Measurements from ENCODE around the gene PLA2G4F.

PLA2G4F gene

DNA sequence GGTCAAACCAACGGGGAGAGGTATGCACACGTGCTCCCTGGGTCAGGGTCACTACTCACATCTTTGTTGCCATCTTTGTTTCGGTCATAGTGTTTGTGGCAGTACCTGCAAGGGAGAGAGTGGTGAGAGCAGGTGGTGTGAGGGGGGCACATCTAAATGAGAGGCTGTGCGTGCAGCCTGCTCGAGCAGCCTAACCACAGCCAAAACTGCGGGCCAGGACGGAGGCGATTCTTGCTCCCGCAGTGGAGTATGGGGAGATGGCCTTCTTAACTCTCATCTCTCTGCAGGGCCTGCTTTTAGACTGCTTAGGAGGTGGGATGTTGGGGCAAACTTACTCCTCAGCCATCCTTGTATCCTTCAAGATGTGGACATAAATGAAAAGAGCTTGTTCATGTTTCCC lies 6.9 kb upstream of the PLA2G4F start:
- no peak overlapping the region for H2AK5ac ChIP-seq (ENCODE audit: low read length)
- H3K4me1 ChIP-seq (ENCODE audit: control insufficient read depth, low read depth, low read length): no peaks in the 10 kb centered on the region
- H3K4me3 ChIP-seq (ENCODE audit: low read length): no peak overlapping the region
- H3K79me1 ChIP-seq (ENCODE audit: low read length): no peaks in the 10 kb centered on the region
- H3K23ac ChIP-seq (ENCODE audit: low read length): no peak overlapping the region
- H3K27me3 ChIP-seq (ENCODE audit: insufficient read depth, low read length, poor library complexity): no peaks in the 10 kb centered on the region
- H3K27ac ChIP-seq (ENCODE audit: low read depth, low read length): no peak overlapping the region
- H3K4me2 ChIP-seq (ENCODE audit: low read length): no peak overlapping the region
- H3K36me3 ChIP-seq (ENCODE audit: control insufficient read depth, insufficient read depth, low read length): peaks cover 22% of the 10 kb centered on the region
- no peak overlapping the region for H3K9ac ChIP-seq (ENCODE audit: low read length)
- whole genome bisulfite sequencing (ENCODE audit: extremely low coverage, insufficient coverage, low lambda C conversion rate): no CpG with 5 or more reads among the region's 9 CpGs
- H4K8ac ChIP-seq (ENCODE audit: low read depth, low read length): no peak overlapping the region
- no peak overlapping the region for H2BK15ac ChIP-seq (replicated peaks; ENCODE audit: low read depth)
- no peak for DNase-seq
- no peak overlapping the region for H2BK5ac ChIP-seq (ENCODE audit: low read length)
- no peak overlapping the region for H2BK120ac ChIP-seq (ENCODE audit: low read depth, low read length)
- H3K4ac ChIP-seq (ENCODE audit: low read depth, low read length): no peak overlapping the region
- H3K79me2 ChIP-seq (ENCODE audit: control insufficient read depth, insufficient read depth, low read length): no peaks in the 10 kb centered on the region
- H3K56ac ChIP-seq (ENCODE audit: low read length): no peak overlapping the region
- no peak overlapping the region for H4K5ac ChIP-seq (ENCODE audit: low read length)
- no peak overlapping the region for H3K18ac ChIP-seq (ENCODE audit: low read length)

DNA sequence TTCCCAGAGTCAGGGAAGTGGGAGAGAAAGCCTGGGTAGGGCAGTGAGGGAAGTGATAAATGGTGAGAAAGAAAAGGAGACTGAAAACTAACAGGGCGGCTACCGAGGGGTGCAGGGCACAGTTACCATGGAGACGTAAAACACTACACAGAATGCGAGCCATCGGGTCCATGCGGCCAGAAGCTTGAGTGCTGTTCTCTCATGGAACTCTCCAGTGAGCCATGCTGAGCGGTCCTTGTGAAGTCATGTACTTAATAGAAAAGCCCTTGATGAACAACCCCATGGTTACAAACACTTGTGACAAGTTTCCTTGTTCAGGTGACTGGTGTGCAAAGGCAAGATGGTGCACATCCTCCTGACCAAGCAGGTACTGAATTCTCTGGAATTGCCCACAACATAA lies 3.7 kb upstream of the PLA2G4F start:
- Histone ChIP-seq H3K56ac (ENCODE audit: low read length) (no peak overlapping the region), H3K23ac (ENCODE audit: low read length) (no peak overlapping the region), H3K79me1 (ENCODE audit: low read length) (no peaks in the 10 kb centered on the region), H2AK5ac (ENCODE audit: low read length) (no peak overlapping the region), H3K4me1 (ENCODE audit: control insufficient read depth, low read depth, low read length) (no peaks in the 10 kb centered on the region), H3K79me2 (ENCODE audit: control insufficient read depth, insufficient read depth, low read length) (no peaks in the 10 kb centered on the region), H2BK15ac (replicated peaks; ENCODE audit: low read depth) (no peak overlapping the region), H4K8ac (ENCODE audit: low read depth, low read length) (no peak overlapping the region), H3K4me3 (ENCODE audit: low read length) (no peak overlapping the region), H2BK120ac (ENCODE audit: low read depth, low read length) (no peak overlapping the region), H2BK5ac (ENCODE audit: low read length) (no peak overlapping the region), H4K5ac (ENCODE audit: low read length) (no peak overlapping the region), H3K27me3 (ENCODE audit: insufficient read depth, low read length, poor library complexity) (no peaks in the 10 kb centered on the region), H3K4ac (ENCODE audit: low read depth, low read length) (no peak overlapping the region), H3K4me2 (ENCODE audit: low read length) (no peak overlapping the region), H3K27ac (ENCODE audit: low read depth, low read length) (no peak overlapping the region), H3K9ac (ENCODE audit: low read length) (no peak overlapping the region), H3K18ac (ENCODE audit: low read length) (no peak overlapping the region), H3K36me3 (ENCODE audit: control insufficient read depth, insufficient read depth, low read length) (peaks cover 11% of the 10 kb centered on the region)
- no CpG with 5 or more reads among the region's 7 CpGs for WGBS (ENCODE audit: extremely low coverage, insufficient coverage, low lambda C conversion rate)
- DNase-seq: no peak

DNA sequence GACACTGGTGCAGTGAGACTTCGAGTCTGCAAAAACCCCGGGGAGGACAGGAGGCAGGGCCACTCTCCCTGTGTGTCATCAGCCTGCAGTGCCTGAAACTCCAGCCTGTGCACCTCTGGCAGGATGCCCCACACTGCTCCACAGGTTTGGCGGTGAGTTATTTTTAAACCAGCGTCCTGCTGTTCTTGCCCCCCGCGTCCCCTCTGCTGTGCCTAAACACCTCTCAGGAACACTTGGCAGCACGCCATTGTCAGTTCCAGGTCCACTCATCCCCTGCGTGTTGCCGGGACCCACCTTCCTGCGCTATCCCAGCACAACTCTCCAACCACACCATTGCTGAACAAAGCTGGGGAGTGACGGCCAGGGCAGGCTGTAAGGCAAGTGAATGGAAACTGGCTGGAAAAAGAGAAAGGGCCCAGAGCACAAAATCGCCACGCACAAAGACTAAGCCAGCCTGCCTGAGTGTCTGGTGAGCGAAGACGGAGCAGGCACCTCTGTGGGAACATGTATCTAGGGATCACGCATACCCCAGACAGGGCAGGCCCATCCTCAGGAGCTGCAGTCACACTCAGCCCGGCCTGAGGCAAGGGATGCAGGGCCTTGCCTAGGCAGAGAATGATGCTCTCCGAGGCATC lies 3.1 kb upstream of the PLA2G4F start:
- Histone ChIP-seq H2BK120ac (ENCODE audit: low read depth, low read length) (no peak overlapping the region), H4K8ac (ENCODE audit: low read depth, low read length) (no peak overlapping the region), H3K4ac (ENCODE audit: low read depth, low read length) (no peak overlapping the region), H4K5ac (ENCODE audit: low read length) (no peak overlapping the region), H3K27ac (ENCODE audit: low read depth, low read length) (no peak overlapping the region), H3K56ac (ENCODE audit: low read length) (no peak overlapping the region), H3K27me3 (ENCODE audit: insufficient read depth, low read length, poor library complexity) (no peaks in the 10 kb centered on the region), H3K36me3 (ENCODE audit: control insufficient read depth, insufficient read depth, low read length) (peaks cover 11% of the 10 kb centered on the region), H3K4me2 (ENCODE audit: low read length) (no peak overlapping the region), H3K79me1 (ENCODE audit: low read length) (no peaks in the 10 kb centered on the region), H3K18ac (ENCODE audit: low read length) (no peak overlapping the region), H2BK5ac (ENCODE audit: low read length) (no peak overlapping the region), H3K23ac (ENCODE audit: low read length) (no peak overlapping the region), H3K79me2 (ENCODE audit: control insufficient read depth, insufficient read depth, low read length) (no peaks in the 10 kb centered on the region), H3K4me1 (ENCODE audit: control insufficient read depth, low read depth, low read length) (no peaks in the 10 kb centered on the region), H3K4me3 (ENCODE audit: low read length) (no peak overlapping the region), H2AK5ac (ENCODE audit: low read length) (no peak overlapping the region), H2BK15ac (replicated peaks; ENCODE audit: low read depth) (no peak overlapping the region), H3K9ac (ENCODE audit: low read length) (no peak overlapping the region)
- DNase-seq: no peak
- no CpG with 5 or more reads among the region's 18 CpGs for WGBS (ENCODE audit: extremely low coverage, insufficient coverage, low lambda C conversion rate)

GRCh38 chr15:42158941-42159340 lies 2.5 kb upstream of the PLA2G4F start:
- no peak for DNase-seq
- Histone ChIP-seq H3K4me1 (ENCODE audit: control insufficient read depth, low read depth, low read length) (no peaks in the 10 kb centered on the region), H3K4ac (ENCODE audit: low read depth, low read length) (no peak overlapping the region), H3K4me2 (ENCODE audit: low read length) (no peak overlapping the region), H3K56ac (ENCODE audit: low read length) (no peak overlapping the region), H4K8ac (ENCODE audit: low read depth, low read length) (no peak overlapping the region), H2BK15ac (replicated peaks; ENCODE audit: low read depth) (no peak overlapping the region), H4K5ac (ENCODE audit: low read length) (no peak overlapping the region), H3K27me3 (ENCODE audit: insufficient read depth, low read length, poor library complexity) (no peaks in the 10 kb centered on the region), H3K79me2 (ENCODE audit: control insufficient read depth, insufficient read depth, low read length) (no peaks in the 10 kb centered on the region), H2BK120ac (ENCODE audit: low read depth, low read length) (no peak overlapping the region), H2BK5ac (ENCODE audit: low read length) (no peak overlapping the region), H3K79me1 (ENCODE audit: low read length) (no peaks in the 10 kb centered on the region), H3K36me3 (ENCODE audit: control insufficient read depth, insufficient read depth, low read length) (peaks cover 11% of the 10 kb centered on the region), H3K4me3 (ENCODE audit: low read length) (no peak overlapping the region), H3K18ac (ENCODE audit: low read length) (no peak overlapping the region), H3K9ac (ENCODE audit: low read length) (no peak overlapping the region), H3K27ac (ENCODE audit: low read depth, low read length) (no peak overlapping the region), H2AK5ac (ENCODE audit: low read length) (no peak overlapping the region), H3K23ac (ENCODE audit: low read length) (no peak overlapping the region)
- WGBS (ENCODE audit: extremely low coverage, insufficient coverage, low lambda C conversion rate): no CpG with 5 or more reads among the region's 10 CpGs

DNA sequence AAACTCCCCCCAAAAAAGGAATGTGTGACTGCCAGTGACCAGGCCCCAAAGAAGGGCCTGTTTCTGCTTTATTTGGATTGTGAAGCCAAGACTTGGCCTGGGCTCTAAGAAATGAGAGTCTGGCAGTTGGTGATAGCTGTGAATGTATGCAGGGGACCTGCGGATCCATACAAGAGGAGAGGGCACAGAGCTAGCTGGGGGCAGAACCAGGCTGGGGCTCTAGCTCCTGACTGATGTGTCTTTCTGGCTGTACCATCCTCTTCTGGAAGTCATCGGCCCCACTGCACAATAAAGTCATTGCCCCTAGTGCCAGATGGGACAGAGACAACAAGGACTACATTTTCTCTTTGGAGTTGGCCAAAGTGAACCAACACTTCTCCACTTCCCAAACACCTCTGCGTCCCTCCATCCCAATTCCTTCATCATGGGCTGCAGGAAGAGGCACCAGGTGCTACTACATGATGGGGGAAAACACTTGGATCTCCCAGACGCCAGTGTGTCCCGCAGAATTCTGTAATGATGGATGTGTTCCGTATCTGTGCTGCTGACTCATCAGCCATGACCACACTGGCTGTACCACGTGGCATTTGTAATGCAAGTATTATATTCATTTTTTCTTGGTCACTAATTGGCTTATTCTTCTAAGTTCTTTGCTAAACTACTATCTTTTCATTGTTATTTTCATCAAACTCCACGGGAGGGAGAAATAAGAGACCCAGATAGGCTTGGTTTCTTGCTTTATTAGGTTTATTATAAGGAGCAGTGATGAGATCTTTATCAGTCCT lies 1.7 kb upstream of the PLA2G4F start:
- no peak overlapping the region for H3K4ac ChIP-seq (ENCODE audit: low read depth, low read length)
- no peak overlapping the region for H3K56ac ChIP-seq (ENCODE audit: low read length)
- no peak overlapping the region for H3K9ac ChIP-seq (ENCODE audit: low read length)
- no peak overlapping the region for H2BK5ac ChIP-seq (ENCODE audit: low read length)
- H2AK5ac ChIP-seq (ENCODE audit: low read length): no peak overlapping the region
- no peak for DNase-seq
- H4K8ac ChIP-seq (ENCODE audit: low read depth, low read length): no peak overlapping the region
- no CpG with 5 or more reads among the region's 8 CpGs for WGBS (ENCODE audit: extremely low coverage, insufficient coverage, low lambda C conversion rate)
- H3K4me1 ChIP-seq (ENCODE audit: control insufficient read depth, low read depth, low read length): no peaks in the 10 kb centered on the region
- H3K18ac ChIP-seq (ENCODE audit: low read length): no peak overlapping the region
- no peak overlapping the region for H3K4me3 ChIP-seq (ENCODE audit: low read length)
- H2BK120ac ChIP-seq (ENCODE audit: low read depth, low read length): no peak overlapping the region
- H2BK15ac ChIP-seq (replicated peaks; ENCODE audit: low read depth): no peak overlapping the region
- no peaks in the 10 kb centered on the region for H3K27me3 ChIP-seq (ENCODE audit: insufficient read depth, low read length, poor library complexity)
- H3K79me1 ChIP-seq (ENCODE audit: low read length): no peaks in the 10 kb centered on the region
- H3K79me2 ChIP-seq (ENCODE audit: control insufficient read depth, insufficient read depth, low read length): no peaks in the 10 kb centered on the region
- peaks cover 10% of the 10 kb centered on the region for H3K36me3 ChIP-seq (ENCODE audit: control insufficient read depth, insufficient read depth, low read length)
- H3K4me2 ChIP-seq (ENCODE audit: low read length): no peak overlapping the region
- no peak overlapping the region for H3K23ac ChIP-seq (ENCODE audit: low read length)
- no peak overlapping the region for H4K5ac ChIP-seq (ENCODE audit: low read length)
- no peak overlapping the region for H3K27ac ChIP-seq (ENCODE audit: low read depth, low read length)

All from mesendoderm (in vitro differentiated cells).